Hepatocyte (in vitro differentiated cells): Measurements from ENCODE around the gene XCL1. TPM values are rescaled to one million over a fixed set of nuclear protein-coding genes. Genes with fewer than 3 reads are reported as not detected.

ENCODE experiments used
- DNase-seq: peaks from one replicate; pipeline ENCODE4 v3.0.0-alpha.2; 2016; ENCODE audit warnings: low spot score
- H2AFZ ChIP-seq: fragments of 200-600 bp; sonication (generic); 2 replicates; pipeline ENCODE4 v1.6.0; 2016; ENCODE audit warnings: antibody characterized with exemption, mild to moderate bottlenecking
- H3K27ac ChIP-seq: fragments of 200-600 bp; sonication (generic); 2 replicates; pipeline ENCODE4 v1.5.1; 2016; ENCODE audit warnings: mild to moderate bottlenecking
- H3K27me3 ChIP-seq: fragments of 200-600 bp; sonication (generic); 2 replicates; pipeline ENCODE4 v1.6.1; 2016
- H3K36me3 ChIP-seq: fragments of 200-600 bp; sonication (generic); replicated peaks from 2 replicates; pipeline ENCODE4 v1.5.1; 2016; ENCODE audit warnings: low read depth; ENCODE audit not compliant: insufficient read depth
- H3K4me1 ChIP-seq: fragments of 200-600 bp; sonication (generic); 2 replicates; pipeline ENCODE4 v1.5.1; 2016; ENCODE audit warnings: mild to moderate bottlenecking, moderate library complexity; ENCODE audit not compliant: insufficient read depth
- H3K4me2 ChIP-seq: fragments of 200-600 bp; sonication (generic); 2 replicates; pipeline ENCODE4 v1.6.0; 2016
- H3K4me3 ChIP-seq: fragments of 200-600 bp; sonication (generic); 2 replicates; pipeline ENCODE4 v1.5.1; 2016; ENCODE audit warnings: mild to moderate bottlenecking
- H3K79me2 ChIP-seq: fragments of 200-600 bp; sonication (generic); 2 replicates; pipeline ENCODE4 v1.6.0; 2017; ENCODE audit warnings: mild to moderate bottlenecking
- H3K9me2 ChIP-seq: fragments of 200-600 bp; sonication (generic); replicated peaks from 2 replicates; pipeline ENCODE4 v1.6.0; 2017; ENCODE audit warnings: mild to moderate bottlenecking; ENCODE audit not compliant: insufficient read depth
- H3K9me3 ChIP-seq: fragments of 200-600 bp; sonication (generic); 2 replicates; pipeline ENCODE4 v1.5.1; 2016; ENCODE audit warnings: low read depth, mild to moderate bottlenecking
- H4K20me1 ChIP-seq: fragments of 200-600 bp; sonication (generic); 2 replicates; pipeline ENCODE4 v1.6.0; 2016; ENCODE audit warnings: mild to moderate bottlenecking; ENCODE audit not compliant: insufficient read depth, poor library complexity, severe bottlenecking
- EZH2 ChIP-seq: fragments of 200-600 bp; sonication (generic); IDR thresholded peaks from 2 replicates; pipeline ENCODE4 v1.6.1; 2016; ENCODE audit warnings: antibody characterized with exemption, mild to moderate bottlenecking, borderline replicate concordance
- EZH2phosphoT487 ChIP-seq: fragments of 200-600 bp; sonication (generic); IDR thresholded peaks from one replicate; pipeline ENCODE4 v1.6.1; 2018; ENCODE audit warnings: antibody characterized with exemption, mild to moderate bottlenecking, low read depth, moderate library complexity; ENCODE audit not compliant: unreplicated experiment, severe bottlenecking
- WGBS: methylation state at CpG from one replicate; pipeline ENCODE4 v1.1.6; 2016; ENCODE audit warnings: low lambda C conversion rate; ENCODE audit errors: missing lambda C conversion rate; 5-methylcytosine and 5-hydroxymethylcytosine counted together
- polyA plus RNA-seq: library from polyadenylated mRNA; unstranded; fragments of >200 nt; fragmentation: Nextera tagmentation; extraction: Ambion mirVana; gene quantifications from 2 replicates; pipeline ENCODE4 v1.2.1, GENCODE V29; 2016
- total RNA-seq: library from RNA; depleted of rRNA; stranded (reverse); fragments of >200 nt; gene quantifications from 2 replicates; pipeline ENCODE4 v1.2.3, GENCODE V29; 2014
- TF ChIP-seq, protein P1 (sequence below): fragments of 200-600 bp; sonication (generic); IDR thresholded peaks from 2 replicates; pipeline ENCODE4 v1.5.1; 2016; ENCODE audit warnings: antibody characterized with exemption, mild to moderate bottlenecking; ENCODE audit not compliant: poor library complexity

XCL1 gene
- total and polyA plus RNA-seq, 2 experiments from 2014 or later: 0.23 to 0.24 TPM

DNA sequence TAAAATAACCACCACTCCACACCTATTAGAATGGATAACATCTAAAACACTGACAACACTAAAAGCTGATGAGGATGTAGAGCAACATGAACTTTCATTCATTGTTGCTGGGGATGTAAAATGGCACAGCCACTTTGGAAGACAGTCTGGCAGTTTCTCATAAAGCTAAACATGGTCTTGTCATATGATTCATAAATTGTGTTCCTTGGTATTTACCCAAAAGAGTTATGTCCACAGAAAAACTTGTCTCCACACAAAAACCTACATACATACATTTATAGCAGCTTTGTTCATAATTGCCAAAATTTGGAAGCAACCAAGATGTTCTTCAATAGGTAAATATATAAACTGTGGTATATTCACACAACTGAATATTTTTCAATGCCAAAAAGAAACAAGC is 16.0 kb upstream of the XCL1 start:
- H3K9me3 ChIP-seq: no peaks in the 10 kb centered on the region
- H3K79me2 ChIP-seq: no peaks in the 10 kb centered on the region
- no peak overlapping the region for H3K4me2 ChIP-seq
- TF ChIP-seq, protein P1, sequence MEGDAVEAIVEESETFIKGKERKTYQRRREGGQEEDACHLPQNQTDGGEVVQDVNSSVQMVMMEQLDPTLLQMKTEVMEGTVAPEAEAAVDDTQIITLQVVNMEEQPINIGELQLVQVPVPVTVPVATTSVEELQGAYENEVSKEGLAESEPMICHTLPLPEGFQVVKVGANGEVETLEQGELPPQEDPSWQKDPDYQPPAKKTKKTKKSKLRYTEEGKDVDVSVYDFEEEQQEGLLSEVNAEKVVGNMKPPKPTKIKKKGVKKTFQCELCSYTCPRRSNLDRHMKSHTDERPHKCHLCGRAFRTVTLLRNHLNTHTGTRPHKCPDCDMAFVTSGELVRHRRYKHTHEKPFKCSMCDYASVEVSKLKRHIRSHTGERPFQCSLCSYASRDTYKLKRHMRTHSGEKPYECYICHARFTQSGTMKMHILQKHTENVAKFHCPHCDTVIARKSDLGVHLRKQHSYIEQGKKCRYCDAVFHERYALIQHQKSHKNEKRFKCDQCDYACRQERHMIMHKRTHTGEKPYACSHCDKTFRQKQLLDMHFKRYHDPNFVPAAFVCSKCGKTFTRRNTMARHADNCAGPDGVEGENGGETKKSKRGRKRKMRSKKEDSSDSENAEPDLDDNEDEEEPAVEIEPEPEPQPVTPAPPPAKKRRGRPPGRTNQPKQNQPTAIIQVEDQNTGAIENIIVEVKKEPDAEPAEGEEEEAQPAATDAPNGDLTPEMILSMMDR: no peak
- TF ChIP-seq EZH2phosphoT487 (no peak), EZH2 (no peak)
- H4K20me1 ChIP-seq: no peaks in the 10 kb centered on the region
- H3K36me3 ChIP-seq: no peaks in the 10 kb centered on the region
- no peak overlapping the region for H2AFZ ChIP-seq
- no peak for DNase-seq
- H3K4me3 ChIP-seq: no peak overlapping the region
- H3K27ac ChIP-seq: no peak overlapping the region
- H3K27me3 ChIP-seq: no peaks in the 10 kb centered on the region
- peaks cover 25% of the 10 kb centered on the region for H3K4me1 ChIP-seq
- no peaks in the 10 kb centered on the region for H3K9me2 ChIP-seq

DNA sequence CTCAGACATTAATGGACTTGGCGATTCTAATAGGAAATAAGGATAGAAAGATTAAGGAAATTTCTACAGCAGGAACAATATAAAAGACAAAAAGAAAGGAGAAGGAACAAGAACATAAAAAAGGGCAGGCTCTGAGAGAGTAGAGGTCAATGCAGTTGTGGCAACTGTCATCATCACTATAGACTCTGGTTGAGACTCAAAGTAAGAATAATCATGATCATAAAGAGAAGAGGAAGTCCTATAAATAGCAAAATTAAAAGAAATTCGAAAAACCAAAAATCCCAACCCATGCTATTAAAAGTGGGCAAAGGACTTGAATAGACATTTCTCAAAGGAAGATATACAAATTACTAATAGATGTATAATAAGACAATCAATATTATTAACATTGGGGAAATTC is 14.4 kb upstream of the XCL1 start:
- Histone ChIP-seq H3K27ac (no peak overlapping the region), H3K27me3 (no peaks in the 10 kb centered on the region), H3K4me2 (no peak overlapping the region)

DNA sequence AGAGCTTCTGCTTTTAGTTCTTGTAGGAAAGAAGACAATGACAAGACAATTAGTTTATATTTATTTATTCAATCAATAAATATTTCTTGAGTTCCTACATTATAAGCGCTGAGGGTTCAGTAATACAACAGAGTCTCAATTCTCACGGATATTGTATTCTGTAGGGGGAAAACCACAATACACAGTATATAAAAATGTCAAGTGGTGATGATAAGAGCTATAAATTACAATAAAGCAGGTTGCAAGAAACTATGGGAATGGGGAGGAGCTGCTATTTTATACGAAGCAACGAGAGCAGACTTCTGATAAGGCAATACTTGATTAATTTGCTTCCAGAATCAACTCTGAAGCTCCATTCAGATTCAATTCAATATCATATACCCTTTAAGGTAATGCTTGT is 10.6 kb upstream of the XCL1 start:
- Histone ChIP-seq H3K79me2 (no peaks in the 10 kb centered on the region), H2AFZ (no peak overlapping the region), H3K4me2 (no peak overlapping the region), H3K9me2 (no peaks in the 10 kb centered on the region), H3K27ac (no peak overlapping the region), H3K36me3 (no peaks in the 10 kb centered on the region), H3K27me3 (no peaks in the 10 kb centered on the region), H3K4me1 (no peaks in the 10 kb centered on the region), H4K20me1 (no peaks in the 10 kb centered on the region), H3K4me3 (no peak overlapping the region), H3K9me3 (no peaks in the 10 kb centered on the region)
- DNase-seq: no peak
- 66% methylated on average over 4 of the region's 4 CpGs for WGBS
- TF ChIP-seq, protein P1: no peak
- TF ChIP-seq EZH2 (no peak), EZH2phosphoT487 (no peak)

More for the DNA sequence above, 14.4 kb upstream of the XCL1 start:
- TF ChIP-seq, protein P1: no peak
- 85% methylated on average over 2 of the region's 2 CpGs for WGBS
- Histone ChIP-seq H4K20me1 (no peaks in the 10 kb centered on the region), H3K4me3 (no peak overlapping the region), H3K79me2 (no peaks in the 10 kb centered on the region), H3K9me2 (no peaks in the 10 kb centered on the region), H3K36me3 (no peaks in the 10 kb centered on the region), H3K9me3 (no peaks in the 10 kb centered on the region), H3K4me1 (peaks cover 11% of the 10 kb centered on the region), H2AFZ (no peak overlapping the region)
- DNase-seq: no peak

DNA sequence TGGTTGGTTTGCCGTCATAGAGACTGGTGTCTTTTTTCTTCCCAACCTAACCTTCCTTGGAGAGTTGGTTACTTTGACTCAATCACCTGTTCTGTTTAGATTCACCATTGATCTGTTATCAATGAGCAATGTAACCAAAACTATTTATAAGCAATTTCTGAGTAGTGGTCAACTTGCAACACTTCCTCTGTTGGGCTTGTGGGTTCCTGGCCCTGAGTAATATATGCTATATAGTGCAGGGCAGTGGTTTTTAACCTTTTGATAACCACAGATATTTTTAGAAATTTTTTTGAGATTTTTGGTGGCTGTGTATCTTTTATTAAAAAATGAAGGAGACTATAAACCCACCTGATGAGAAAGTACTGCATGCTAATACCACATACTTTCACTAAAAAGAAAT is 9.4 kb upstream of the XCL1 start:
- TF ChIP-seq, protein P1: no peak
- TF ChIP-seq EZH2phosphoT487 (no peak), EZH2 (no peak)
- H3K27me3 ChIP-seq: no peaks in the 10 kb centered on the region
- H3K79me2 ChIP-seq: no peaks in the 10 kb centered on the region
- H3K4me2 ChIP-seq: no peak overlapping the region
- no peaks in the 10 kb centered on the region for H4K20me1 ChIP-seq
- H2AFZ ChIP-seq: no peak overlapping the region
- no peak for DNase-seq
- no peaks in the 10 kb centered on the region for H3K36me3 ChIP-seq
- no peak overlapping the region for H3K4me3 ChIP-seq
- H3K4me1 ChIP-seq: no peaks in the 10 kb centered on the region
- H3K9me2 ChIP-seq: no peaks in the 10 kb centered on the region
- H3K9me3 ChIP-seq: no peaks in the 10 kb centered on the region
- WGBS: 96% methylated on average over 1 of the region's 1 CpG
- H3K27ac ChIP-seq: no peak overlapping the region
